Activated CD4-positive, alpha-beta T cell treated with anti-CD3 and anti-CD28 coated beads, Interleukin-2, amount 50 U/mL, for 4 hours (primary cell): Measurements from ENCODE around the gene FAM50B.
A peak's percentile ranks its signal among the peaks of the same experiment; 100 is the strongest.
"Not testable (repeated sequence)": the region's sequence is repeated elsewhere in the genome, so short reads cannot be mapped to it uniquely, and the experiment has no call there.

ENCODE experiments used
- DNase-seq, 2 experiments: peaks; one replicate each; pipeline ENCODE4 v3.0.0-alpha.2; 2020

Gene FAM50B

GRCh38 chr6:3850451-3851203 is 1.5 kb downstream of the FAM50B start:
- DNase-seq, result peak; percentile 13 to 27

- DNase-seq, result no peak
These were observed 2.7 kb downstream of the FAM50B start for GRCh38 chr6:3851839-3852238.

DNA sequence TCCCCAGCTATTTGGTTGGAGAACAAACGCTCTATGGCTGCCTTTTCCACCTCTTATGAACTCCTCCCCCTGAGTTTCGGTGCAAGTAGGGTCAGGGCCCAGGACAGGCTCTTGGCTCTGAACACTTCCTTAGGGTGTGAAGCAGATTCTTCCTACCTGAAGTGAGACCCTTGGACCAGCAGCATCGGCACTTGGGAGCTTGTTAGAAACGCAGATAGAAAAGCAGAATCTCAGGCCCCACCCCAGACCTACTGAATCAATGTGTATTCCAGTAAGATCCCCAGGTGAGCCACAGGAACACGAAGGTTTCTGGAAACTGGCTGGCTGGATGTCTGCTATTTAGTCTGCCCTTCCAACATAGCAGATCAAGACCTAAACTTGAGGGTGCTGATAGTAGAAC is 3.2 kb downstream of the FAM50B start:
- DNase-seq, result no peak

GRCh38 chr6:3855866-3856265 is 6.7 kb downstream of the FAM50B start:
- no peak for DNase-seq

DNA sequence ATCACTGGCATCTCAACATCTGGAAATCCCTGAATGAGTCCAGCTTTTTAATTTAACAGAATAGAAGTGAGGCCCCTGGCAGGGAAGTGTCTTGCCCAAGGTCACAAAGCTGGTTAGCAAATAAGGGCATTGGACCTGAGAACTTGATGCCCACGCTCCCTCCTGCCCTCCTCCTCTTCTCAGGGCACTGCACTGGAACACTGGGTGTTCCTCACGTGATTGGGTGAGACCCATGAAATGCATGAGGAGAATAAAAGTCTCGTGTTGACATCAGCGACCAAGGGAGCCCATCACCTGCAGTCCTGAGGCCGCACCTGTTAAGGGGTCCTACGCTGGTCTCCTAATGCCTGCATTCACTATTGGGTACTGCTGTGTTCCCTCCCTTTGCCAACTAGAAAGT is 7.4 kb downstream of the FAM50B start:
- DNase-seq, result no peak

DNA sequence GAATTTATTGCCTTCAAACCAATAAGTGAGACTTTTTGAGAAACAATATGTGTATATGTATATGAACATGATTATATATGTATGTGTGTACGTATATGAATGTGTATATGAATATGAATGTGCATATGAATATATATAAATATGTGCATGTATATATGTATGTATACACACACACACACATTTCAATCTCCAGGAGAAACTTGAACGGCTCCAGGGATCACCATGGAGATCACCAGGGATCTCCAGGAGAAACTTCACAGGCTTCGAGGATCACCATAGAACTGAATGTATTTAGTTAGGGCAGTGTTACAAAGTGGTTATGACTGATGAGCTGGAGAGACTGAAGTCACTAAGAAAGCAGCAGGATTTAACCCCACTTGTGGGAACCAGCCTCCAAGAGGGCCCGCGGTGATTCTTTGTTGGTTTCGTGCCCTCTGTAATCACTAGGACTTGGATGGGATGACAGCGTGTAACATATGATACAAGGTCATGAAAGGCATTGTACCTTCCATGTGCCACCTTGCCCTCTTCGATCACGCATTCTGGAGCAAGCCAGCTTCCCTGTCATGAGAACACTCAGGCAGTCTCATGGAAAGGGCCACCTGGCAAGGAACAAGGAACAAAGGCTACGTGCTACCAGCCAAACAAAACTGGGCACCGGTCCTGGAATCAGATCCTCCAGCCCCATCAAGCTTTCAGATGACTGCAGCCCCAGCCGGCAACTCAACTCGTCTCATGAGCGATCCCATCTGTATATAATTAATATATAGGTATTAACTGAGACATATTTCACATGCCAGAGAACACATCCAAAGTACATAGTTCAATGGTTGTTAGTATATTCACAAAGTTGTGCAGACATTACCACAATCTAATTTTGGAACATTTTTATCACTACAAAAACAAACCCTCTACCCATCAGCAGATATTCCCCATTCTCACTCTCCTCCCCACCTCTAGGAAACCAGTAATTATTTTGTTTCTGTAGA is 8.6 kb downstream of the FAM50B start:
- no peak for DNase-seq

DNA sequence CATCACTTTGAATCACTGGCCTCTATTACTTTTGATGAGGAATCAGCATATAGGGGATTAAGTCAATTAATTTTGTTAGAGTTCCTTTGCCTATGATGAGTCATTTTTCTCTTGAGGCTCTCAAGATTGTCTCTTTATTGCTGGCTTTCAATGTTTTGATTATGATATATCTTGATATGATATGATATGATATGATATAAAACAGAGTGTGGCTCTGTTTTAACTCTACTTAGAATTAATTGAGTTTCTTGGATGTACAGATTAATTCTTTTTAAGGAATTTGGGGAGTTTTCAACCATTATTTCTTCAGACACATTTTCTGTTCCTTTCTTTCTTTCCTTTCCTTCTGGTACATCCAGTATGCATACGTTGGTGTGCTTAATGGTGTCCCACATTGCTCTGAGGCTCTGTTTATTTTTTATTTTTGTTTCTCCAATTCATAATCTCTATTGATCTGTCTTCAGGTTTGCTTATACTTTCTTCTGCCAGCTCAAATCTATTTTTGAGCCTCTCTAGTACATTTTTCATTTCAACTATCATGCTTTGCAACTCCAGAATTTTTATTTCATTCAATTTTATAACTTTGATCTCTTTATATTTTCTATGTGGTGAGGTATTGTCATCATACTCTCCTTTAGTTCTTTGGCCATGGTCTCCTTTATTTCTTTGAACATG is 10.8 kb downstream of the FAM50B start:
- no peak for DNase-seq

DNA sequence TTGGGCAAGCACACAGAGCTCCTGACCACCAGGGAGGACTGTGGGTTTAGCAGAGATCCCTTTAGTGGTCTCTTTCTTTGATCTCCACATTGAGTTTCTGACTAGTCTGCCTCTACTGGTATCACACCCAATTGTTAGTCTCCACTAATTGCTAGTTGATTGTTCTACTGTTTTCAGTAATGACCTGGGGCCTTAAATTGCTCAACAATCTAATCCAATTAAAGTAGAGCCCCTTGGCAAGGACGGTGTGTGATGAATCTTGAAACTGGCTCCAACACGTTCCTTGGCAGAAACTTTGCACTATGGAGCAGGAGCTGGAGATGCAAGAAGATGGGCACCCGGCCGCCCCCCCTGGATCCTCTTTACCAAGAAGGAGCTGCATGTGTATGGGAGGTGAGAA is 12.3 kb downstream of the FAM50B start:
- DNase-seq, result no peak

DNA sequence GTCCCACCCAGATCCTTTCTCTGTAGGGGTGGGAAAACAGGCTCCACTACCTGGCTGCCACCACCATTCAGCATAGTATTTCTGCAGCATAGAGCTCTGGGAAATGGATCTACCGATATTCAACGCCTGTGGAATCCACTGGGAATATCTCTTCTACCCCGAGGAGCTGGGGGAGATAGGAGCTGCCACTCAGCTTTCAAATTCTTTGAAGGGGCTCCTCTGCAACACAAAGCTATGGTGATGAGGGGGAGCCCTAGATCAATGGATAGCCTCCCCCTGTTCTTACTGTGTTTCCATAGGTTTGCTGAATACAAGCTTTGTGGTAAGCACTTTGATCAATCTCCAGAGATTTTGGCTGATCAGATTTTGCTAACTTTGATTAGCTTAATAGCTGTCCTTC is 12.9 kb downstream of the FAM50B start:
- DNase-seq, result no peak

GRCh38 chr6:3863322-3863721 is 14.1 kb downstream of the FAM50B start:
- not testable (repeated sequence) for DNase-seq

DNA sequence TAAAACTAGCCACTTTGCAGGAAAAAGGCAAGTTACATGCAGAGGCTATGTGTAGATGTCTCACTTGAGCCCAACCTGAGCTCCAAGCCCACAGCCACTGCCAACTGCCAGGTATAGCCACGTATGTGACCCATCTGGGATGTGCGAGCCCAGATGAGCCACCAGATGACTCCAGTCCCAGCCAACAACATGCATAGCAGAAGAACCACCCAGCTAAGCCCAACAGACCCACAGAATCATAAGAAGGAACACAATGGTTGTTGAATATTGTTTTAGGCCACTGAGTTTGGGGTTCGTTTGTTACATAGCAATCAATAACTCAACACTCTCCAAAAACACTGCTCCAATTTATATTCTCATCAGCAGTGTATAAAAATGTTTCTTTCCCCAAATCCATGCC is 16.3 kb downstream of the FAM50B start:
- no peak for DNase-seq

GRCh38 chr6:3867641-3868502 is 18.7 kb downstream of the FAM50B start:
- no peak for DNase-seq

GRCh38 chr6:3868544-3868943 is 19.4 kb downstream of the FAM50B start:
- no peak for DNase-seq

GRCh38 chr6:3869284-3869631 is 20.1 kb downstream of the FAM50B start:
- DNase-seq, result no peak

DNA sequence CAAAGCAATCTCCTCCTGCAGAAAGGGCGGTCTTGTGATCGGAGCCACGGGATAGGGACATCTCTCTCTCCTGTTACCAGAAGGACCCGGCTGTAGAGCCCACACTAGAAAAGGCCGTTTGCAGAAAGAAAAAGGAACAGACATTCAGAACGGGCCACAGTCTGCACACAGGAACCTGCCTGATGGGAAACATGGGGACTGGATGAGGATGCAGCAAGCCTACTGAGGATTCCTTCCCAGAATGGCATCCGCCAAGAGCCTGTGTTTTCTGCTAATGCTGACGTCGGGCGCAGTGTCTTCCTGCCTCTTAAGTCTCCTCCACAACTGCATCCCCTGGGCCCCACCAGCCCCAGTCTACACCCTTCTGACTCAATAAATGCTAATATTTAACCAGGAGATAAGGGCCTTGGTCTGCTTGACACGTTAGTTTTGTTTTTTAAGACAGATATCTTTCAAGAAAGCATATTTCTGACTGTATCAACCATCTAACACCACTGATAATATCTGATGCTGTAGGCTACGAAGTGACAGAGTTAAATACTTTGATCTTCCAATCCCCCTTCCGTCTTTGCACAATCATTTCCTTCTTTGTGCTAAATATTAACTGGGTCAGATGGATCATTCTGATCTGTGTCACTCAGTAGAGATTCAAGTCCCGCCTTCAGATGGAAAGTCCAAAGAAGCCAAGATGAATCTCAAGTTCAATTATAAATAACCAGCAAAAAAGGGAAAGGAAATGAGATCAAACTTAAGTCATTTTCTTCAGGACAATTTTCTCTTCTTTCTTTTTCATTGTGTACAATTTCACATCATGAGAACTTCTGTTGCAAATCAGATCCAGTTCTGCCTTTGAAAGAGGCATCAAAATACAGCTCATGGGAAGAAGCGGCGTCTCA is 20.7 kb downstream of the FAM50B start:
- no peak for DNase-seq

GRCh38 chr6:3870528-3870925 is 21.4 kb downstream of the FAM50B start:
- no peak for DNase-seq

DNA sequence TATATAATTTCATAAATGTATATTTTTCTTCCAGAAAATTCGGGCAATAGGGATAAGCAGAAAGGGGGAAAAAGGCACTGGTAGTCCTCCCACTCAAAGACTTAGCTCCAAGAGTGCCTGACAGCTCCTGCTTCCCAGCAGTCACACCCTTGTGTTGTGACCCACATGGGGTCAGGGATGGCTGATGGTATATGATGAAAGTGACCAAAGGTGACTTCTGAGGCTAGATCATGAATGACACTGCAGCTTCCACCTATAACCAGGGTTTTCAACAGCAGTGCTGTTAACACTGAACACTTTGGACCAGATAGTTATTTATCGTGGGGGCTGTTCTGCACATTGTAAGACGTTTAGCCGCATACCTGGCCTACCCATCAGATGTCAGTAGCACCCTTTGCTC is 22.3 kb downstream of the FAM50B start:
- no peak for DNase-seq

DNA sequence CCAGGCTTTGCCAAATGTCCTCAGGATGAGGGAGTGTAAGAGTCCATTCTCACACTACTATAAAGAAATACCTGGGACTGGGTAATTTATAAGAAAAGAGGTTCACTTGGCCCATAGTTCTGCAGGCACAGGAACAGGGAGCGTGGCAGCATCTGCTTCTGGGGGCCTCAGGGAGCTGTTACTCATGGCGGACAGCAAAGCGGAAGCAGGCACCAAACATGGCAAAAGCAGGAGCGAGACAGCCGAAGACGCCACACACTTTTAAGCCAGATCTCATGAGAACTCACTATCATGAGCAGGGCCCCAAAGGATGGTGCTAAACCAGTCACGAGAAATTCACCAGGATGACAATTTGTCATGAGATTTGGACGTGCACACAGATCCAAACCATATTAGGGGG is 22.8 kb downstream of the FAM50B start:
- DNase-seq, result no peak

GRCh38 chr6:3872370-3872854 is 23.2 kb downstream of the FAM50B start:
- no peak for DNase-seq

GRCh38 chr6:3873051-3873450 is 23.9 kb downstream of the FAM50B start:
- no peak for DNase-seq

GRCh38 chr6:3874069-3874468 is 24.9 kb downstream of the FAM50B start:
- DNase-seq, result no peak
